OCI-M2 (cell line): ENCODE measurements around the gene RANBP17.

Experiments
- DNase-seq: peaks from one replicate; lab custom pipeline; 2025; ENCODE audit not compliant: unreplicated experiment; lab: John Stamatoyannopoulos, UW

The RANBP17 gene

DNA sequence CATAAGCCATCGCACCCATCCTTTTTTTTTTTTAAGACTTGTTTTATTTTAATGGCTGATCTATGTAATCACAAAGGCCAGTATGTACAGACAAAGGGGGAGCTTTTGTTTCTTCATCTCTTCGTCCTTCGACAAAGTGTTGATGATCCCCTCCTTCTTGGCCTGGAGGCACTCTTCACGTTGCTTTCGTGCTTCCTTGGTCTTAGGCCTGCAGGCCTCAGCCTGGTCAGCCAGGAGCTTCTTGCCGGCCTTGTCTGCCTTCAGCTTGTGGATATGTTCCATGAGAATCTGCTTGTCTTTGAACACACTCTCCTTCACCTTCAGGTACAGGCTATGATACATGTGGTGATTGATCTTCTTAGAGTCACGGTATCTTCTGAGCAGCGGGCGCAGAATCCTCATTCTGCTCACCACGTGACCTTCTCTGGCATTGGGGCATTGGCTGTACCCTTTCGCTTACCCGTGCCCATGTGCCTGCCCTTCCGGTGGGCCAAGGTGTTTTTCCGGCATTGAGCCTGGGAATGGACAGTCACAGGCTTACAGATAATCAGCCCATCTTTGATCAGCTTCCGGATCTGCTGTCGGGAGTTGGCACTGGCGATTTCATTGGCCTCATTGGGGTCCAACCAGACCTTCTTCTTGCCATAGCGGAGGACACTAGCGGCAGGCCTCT, 483.3 kb downstream of the RANBP17 start:
- DNase-seq = no peak
